ENCODE data around the gene NDC80. TPM values are rescaled to one million over a fixed set of nuclear protein-coding genes. Genes with fewer than 3 reads are reported as not detected.

NDC80 gene
- total RNA-seq, 1 experiment from 2014 or later: 43.0 TPM

- Mint-ChIP-seq H3K27ac (no peak overlapping the region), H3K4me3 (no peak overlapping the region), H3K27me3 (ENCODE audit: low read depth) (no peaks in the 10 kb centered on the region), H3K36me3 (peaks cover 62% of the 10 kb centered on the region), H3K9me3 (no peaks in the 10 kb centered on the region), H3K4me1 (no peaks in the 10 kb centered on the region)
- TF ChIP-seq ATF1 (CRISPR knock-in tag; IDR thresholded peaks at IDR 0.05) (no peak), JAZF1 (CRISPR knock-in tag; IDR thresholded peaks at IDR 0.05) (no peak), NR2C2 (CRISPR knock-in tag; IDR thresholded peaks at IDR 0.05) (no peak), TEAD4 (CRISPR knock-in tag; IDR thresholded peaks at IDR 0.05) (no peak), GABPB1 (CRISPR knock-in tag; IDR thresholded peaks at IDR 0.05) (no peak), FOXP1 (CRISPR knock-in tag; IDR thresholded peaks at IDR 0.05; ENCODE audit: borderline replicate concordance) (no peak), OVOL2 (CRISPR knock-in tag; IDR thresholded peaks at IDR 0.05; ENCODE audit: borderline replicate concordance) (no peak), ERG (CRISPR knock-in tag; IDR thresholded peaks at IDR 0.05) (no peak), ZNF263 (CRISPR knock-in tag; IDR thresholded peaks at IDR 0.05; ENCODE audit: low read depth) (no peak), GTF2I (CRISPR knock-in tag; conservative IDR thresholded peaks at IDR 0.05) (no peak), CBFB (CRISPR knock-in tag; IDR thresholded peaks at IDR 0.05; ENCODE audit: low read depth) (no peak), ZNF121 (CRISPR knock-in tag; IDR thresholded peaks at IDR 0.05) (no peak), PREB (CRISPR knock-in tag; IDR thresholded peaks at IDR 0.05; ENCODE audit: borderline replicate concordance) (no peak), ZNF396 (CRISPR knock-in tag; IDR thresholded peaks at IDR 0.05; ENCODE audit: borderline replicate concordance) (no peak), ZNF416 (CRISPR knock-in tag; IDR thresholded peaks at IDR 0.05) (no peak), ZNF423 (CRISPR knock-in tag; IDR thresholded peaks at IDR 0.05) (no peak)
- TF ChIP-seq, protein P1, sequence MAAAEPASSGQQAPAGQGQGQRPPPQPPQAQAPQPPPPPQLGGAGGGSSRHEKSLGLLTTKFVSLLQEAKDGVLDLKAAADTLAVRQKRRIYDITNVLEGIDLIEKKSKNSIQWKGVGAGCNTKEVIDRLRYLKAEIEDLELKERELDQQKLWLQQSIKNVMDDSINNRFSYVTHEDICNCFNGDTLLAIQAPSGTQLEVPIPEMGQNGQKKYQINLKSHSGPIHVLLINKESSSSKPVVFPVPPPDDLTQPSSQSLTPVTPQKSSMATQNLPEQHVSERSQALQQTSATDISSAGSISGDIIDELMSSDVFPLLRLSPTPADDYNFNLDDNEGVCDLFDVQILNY (CRISPR knock-in tag; IDR thresholded peaks at IDR 0.05): no peak
- TF ChIP-seq, protein P2, sequence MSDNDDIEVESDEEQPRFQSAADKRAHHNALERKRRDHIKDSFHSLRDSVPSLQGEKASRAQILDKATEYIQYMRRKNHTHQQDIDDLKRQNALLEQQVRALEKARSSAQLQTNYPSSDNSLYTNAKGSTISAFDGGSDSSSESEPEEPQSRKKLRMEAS (CRISPR knock-in tag; IDR thresholded peaks at IDR 0.05): no peak
- TF ChIP-seq, protein P3, sequence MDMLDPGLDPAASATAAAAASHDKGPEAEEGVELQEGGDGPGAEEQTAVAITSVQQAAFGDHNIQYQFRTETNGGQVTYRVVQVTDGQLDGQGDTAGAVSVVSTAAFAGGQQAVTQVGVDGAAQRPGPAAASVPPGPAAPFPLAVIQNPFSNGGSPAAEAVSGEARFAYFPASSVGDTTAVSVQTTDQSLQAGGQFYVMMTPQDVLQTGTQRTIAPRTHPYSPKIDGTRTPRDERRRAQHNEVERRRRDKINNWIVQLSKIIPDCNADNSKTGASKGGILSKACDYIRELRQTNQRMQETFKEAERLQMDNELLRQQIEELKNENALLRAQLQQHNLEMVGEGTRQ (CRISPR knock-in tag; IDR thresholded peaks at IDR 0.05): no peak
- TF ChIP-seq, protein P4, sequence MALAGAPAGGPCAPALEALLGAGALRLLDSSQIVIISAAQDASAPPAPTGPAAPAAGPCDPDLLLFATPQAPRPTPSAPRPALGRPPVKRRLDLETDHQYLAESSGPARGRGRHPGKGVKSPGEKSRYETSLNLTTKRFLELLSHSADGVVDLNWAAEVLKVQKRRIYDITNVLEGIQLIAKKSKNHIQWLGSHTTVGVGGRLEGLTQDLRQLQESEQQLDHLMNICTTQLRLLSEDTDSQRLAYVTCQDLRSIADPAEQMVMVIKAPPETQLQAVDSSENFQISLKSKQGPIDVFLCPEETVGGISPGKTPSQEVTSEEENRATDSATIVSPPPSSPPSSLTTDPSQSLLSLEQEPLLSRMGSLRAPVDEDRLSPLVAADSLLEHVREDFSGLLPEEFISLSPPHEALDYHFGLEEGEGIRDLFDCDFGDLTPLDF (CRISPR knock-in tag; IDR thresholded peaks at IDR 0.05): no peak
- no peak for ATAC-seq
- DNase-seq (ENCODE audit: low spot score): no peak
- CTCF ChIA-PET: no interaction called here
- POLR2A ChIA-PET: no interaction called here
Observed at GRCh38 chr18:2610549-2610948, 39.2 kb downstream of the NDC80 start.

DNA sequence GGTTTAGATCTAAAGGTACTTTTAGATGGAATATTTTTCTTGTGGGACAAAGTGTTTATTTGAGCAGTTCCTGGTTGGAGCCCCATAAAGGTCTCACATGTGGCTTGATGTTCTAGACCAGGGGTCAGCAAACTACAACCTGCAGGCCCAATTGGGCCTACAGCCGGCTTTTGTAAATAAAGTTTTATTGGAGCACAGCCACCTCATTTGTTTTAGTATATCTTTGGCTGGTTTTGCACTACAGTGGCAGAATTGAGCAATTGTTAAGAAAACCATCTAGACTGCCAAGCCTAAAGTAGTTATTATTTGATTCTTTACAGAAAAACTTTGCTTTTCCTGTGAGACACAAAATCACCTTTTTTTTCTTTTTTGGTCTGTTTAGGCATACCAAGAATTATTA is 41.6 kb downstream of the NDC80 start:
- Mint-ChIP-seq H3K4me1 (no peaks in the 10 kb centered on the region), H3K27ac (no peak overlapping the region), H3K36me3 (peaks cover 55% of the 10 kb centered on the region), H3K27me3 (ENCODE audit: low read depth) (no peaks in the 10 kb centered on the region), H3K4me3 (no peak overlapping the region), H3K9me3 (no peaks in the 10 kb centered on the region)
- ATAC-seq: no peak
- POLR2A ChIA-PET: no interaction called here
- CTCF ChIA-PET: no interaction called here
- no peak for DNase-seq (ENCODE audit: low spot score)
- TF ChIP-seq, protein P5, sequence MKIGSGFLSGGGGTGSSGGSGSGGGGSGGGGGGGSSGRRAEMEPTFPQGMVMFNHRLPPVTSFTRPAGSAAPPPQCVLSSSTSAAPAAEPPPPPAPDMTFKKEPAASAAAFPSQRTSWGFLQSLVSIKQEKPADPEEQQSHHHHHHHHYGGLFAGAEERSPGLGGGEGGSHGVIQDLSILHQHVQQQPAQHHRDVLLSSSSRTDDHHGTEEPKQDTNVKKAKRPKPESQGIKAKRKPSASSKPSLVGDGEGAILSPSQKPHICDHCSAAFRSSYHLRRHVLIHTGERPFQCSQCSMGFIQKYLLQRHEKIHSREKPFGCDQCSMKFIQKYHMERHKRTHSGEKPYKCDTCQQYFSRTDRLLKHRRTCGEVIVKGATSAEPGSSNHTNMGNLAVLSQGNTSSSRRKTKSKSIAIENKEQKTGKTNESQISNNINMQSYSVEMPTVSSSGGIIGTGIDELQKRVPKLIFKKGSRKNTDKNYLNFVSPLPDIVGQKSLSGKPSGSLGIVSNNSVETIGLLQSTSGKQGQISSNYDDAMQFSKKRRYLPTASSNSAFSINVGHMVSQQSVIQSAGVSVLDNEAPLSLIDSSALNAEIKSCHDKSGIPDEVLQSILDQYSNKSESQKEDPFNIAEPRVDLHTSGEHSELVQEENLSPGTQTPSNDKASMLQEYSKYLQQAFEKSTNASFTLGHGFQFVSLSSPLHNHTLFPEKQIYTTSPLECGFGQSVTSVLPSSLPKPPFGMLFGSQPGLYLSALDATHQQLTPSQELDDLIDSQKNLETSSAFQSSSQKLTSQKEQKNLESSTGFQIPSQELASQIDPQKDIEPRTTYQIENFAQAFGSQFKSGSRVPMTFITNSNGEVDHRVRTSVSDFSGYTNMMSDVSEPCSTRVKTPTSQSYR (CRISPR knock-in tag; IDR thresholded peaks at IDR 0.05): no peak
- TF ChIP-seq KAT7 (CRISPR knock-in tag; IDR thresholded peaks at IDR 0.05; ENCODE audit: borderline replicate concordance): no peak
- TF ChIP-seq IRF2 (CRISPR knock-in tag; IDR thresholded peaks at IDR 0.05; ENCODE audit: borderline replicate concordance, low read depth): no peak
- TF ChIP-seq ESRRA (CRISPR knock-in tag; IDR thresholded peaks at IDR 0.05; ENCODE audit: borderline replicate concordance): no peak
- no peak for TF ChIP-seq NFE2L1 (CRISPR knock-in tag; IDR thresholded peaks at IDR 0.05)
- TF ChIP-seq, protein P6, sequence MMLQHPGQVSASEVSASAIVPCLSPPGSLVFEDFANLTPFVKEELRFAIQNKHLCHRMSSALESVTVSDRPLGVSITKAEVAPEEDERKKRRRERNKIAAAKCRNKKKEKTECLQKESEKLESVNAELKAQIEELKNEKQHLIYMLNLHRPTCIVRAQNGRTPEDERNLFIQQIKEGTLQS (CRISPR knock-in tag; conservative IDR thresholded peaks at IDR 0.05): no peak
- TF ChIP-seq, protein P7, sequence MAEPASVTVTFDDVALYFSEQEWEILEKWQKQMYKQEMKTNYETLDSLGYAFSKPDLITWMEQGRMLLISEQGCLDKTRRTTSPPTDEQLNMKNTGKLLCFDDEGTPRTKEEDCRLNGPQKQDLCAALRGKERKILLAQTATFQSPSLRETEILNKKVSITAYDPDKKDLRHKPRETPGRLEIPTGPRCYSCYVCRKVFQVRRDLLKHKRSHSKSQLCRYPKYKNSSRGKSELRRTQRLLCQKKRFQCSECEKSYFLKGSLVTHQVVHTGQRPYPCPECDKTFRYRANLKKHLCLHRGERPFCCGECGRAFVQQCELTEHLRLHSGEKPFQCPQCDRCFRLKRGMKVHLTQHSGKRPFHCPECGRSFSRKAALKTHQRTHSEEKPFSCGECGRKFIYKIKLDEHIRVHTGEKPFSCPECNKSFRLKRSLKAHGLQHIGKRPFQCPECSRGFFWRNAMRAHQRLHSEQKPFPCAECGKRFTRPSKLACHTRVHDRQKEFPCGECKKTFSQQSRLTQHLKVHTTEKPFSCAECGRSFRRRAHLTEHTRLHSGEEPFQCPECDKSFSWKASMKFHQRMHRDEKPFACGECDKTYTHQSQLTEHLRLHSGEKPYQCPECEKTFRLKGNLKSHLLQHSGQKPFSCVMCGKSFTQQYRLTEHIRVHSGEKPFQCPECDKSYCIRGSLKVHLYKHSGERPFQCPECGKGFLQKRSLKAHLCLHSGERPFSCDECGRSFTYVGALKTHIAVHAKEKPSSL (CRISPR knock-in tag; conservative IDR thresholded peaks at IDR 0.05): no peak

Data from WTC11 (cell line).